HG02852 (cell line): ENCODE measurements around the gene CEP68.
"Not testable (repeated sequence)": the region's sequence is repeated elsewhere in the genome, so short reads cannot be mapped to it uniquely, and the experiment has no call there.

ENCODE experiments used
- ATAC-seq: cut with Tn5 transposase; IDR thresholded peaks from one replicate; pipeline ENCODE4 v1.9.1; 2021; ENCODE audit warnings: mild to moderate bottlenecking, moderate library complexity; ENCODE audit not compliant: unreplicated experiment

Gene CEP68

DNA sequence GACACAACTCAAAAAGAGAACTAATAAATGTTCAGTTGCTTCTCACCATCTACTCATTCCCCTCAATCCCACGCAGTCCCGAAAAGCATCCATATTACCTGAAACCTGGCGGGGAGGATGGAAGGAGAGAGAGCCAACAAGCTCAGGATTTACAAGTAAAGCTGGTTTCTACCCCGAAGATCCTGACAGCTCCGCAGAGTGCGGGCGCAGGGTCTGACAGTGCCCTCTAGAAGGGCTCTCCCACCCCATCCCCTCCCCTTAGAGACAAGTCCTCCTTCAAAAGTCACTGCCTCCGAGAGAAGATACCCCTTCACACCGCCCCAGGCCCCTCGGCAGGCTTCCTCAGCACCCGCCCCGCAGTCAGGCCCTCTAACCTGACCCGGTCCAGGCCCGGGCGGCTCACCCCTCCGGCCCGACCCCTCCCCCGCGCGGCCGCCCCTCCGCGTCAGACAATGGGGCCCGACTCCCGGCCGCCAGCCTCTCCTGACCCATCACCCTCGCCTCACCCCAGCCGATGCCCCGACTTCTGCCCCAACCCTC lies 73.1 kb downstream of the CEP68 start:
- ATAC-seq, result peak; percentile 1

DNA sequence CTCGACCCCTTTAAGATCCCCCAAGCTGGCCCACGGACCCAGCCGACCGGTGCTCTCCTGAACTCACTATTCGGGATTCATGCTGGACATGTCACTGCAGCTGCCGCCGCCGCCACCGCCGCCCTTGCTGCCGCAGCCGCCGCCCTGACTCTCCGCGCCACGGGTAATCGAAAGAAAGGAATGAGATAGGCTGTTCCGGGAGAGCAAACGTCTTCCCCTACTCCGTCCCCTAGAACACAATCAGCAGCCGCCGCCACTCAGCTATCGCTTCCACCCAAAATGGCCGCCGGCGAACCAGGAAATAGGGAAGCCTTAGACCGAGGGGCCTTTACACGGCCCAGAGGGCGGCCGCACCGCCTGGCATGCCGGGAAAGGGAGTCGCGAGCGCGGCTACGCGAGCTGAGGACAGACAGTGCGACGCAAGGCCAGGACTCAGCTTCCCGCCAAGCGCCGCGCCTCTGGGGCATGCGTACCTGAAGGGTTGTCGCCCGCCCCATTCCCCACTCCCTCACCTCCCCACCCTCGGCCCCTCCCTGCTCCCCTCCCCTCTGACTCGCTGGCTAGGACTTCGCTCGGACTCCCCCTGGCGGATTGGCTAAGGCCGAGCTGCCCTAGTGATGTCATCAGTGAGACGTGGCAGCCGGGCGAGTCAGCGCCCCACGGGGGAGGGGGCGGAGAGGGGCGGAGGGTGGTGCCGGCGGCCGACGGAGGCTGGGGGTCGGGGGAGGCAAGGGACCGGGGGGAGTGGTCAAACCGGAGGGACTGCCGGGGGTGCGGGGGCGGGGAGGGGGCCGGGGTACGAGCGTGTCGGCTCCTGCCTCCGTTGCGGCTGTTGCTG lies 73.8 kb downstream of the CEP68 start, which contains the start of gene RAB1A:
Gene RAB1A (minus strand): TSS at position 281 of the 838 bp plus-strand sequence. CDS start 191 bp downstream, at position 90.
- ATAC-seq, result peak; percentile 95

DNA sequence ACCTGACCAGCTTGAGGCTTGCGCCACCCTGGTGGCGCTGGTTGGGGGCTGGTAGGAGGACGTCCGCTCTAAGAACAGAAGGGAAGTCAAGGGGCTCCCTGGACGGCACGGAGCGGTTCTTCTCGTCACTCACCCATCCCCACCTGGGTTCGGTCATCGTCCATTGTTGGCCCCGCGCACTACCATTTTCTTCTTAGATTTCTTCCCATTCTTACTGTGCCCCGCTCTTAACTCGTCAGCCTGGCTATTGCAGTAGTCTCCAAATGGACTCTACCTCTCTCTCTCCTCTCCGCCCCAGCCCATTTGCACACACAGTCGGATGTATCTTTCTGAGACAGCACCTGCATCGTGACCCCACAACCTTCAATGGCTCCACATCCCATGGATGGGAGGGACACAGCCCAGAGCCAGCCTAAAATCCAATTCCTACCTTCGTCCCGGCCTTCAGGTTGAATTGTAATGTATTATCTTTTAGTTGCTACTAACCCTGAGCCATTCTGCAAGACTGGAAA lies 74.5 kb downstream of the CEP68 start:
- peak; percentile 28 for ATAC-seq

DNA sequence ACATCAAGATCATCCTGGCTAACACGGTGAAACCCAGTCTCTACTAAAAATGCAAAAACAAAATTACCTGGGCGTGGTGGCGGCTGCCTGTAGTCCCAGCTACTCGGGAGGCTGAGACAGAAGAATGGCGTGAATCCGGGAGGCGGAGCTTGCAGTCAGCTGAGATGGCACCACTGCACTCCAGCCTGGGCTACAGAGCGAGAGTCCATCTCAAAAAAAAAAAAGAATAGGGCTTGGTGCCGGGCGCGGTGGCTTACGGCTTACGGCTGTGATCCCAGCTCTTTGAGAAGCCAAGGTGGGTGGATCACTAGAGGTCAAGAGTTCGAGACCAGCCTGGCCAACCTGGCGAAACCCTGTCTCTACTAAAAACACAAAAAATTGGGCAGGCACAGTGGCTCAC lies 76.7 kb downstream of the CEP68 start:
- not testable (repeated sequence) for ATAC-seq

DNA sequence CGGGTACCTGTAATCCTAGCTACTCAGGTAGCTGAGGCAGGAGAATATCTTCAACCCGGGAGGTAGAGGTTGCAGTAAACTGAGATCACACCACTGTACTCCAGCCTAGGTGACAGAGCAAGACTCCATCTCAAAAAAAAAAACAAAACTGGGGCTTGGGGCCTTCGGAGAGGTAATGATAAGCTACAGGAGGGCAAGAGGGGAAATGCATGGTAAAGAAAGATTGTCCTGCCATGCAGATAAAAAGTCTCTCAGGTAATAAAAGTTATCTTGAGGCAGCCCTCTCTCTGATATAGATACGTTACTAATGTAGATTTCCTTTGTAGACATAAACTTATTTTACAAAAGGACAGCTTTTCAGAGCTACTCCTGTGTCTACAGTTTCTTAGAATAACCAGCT lies 77.4 kb downstream of the CEP68 start:
- no peak for ATAC-seq

DNA sequence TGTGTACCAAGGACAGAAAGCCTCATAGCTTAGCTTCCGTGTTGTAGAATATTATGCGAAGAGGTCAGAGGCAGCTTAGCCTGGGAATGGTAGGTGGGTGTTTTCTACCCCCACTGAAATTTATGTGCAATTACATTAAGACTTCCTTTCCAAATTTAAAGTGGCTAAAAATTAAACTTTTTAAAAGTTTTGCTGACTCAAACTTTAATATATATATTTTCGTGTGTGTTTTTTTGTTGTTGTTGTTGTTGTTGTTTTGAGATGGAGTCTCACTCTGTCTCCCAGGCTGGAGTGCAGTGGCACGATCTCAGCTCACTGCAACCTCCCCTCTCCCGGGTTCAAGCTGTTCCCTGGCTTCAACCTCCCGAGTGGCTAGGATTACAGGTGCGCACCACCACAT lies 77.9 kb downstream of the CEP68 start:
- no peak for ATAC-seq

DNA sequence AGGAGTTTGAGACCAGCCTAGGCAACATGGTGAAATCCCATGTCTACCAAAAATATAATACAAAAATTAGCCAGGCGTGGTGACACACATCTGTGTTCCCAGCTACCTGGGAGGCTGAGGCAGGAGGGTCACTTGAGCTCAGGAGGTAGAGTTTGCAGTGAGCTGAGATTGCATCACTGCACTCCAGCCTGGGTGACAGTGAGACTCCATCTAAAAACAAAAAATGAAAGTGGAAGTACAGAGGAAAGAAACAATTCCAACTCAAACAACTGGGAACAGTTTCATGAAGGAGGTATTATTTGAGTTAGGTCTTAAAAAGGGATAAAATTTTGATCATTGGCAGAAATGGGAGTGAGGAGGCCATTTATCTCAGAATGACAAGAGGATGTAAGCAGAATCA lies 80.0 kb downstream of the CEP68 start:
- ATAC-seq, result no peak
